HepG2 (cell line): ENCODE measurements around the gene VSX1. TPM values are rescaled to one million over a fixed set of nuclear protein-coding genes. Genes with fewer than 3 reads are reported as not detected.

Source experiments
- ADNP ChIP-seq: sonication (generic); formaldehyde crosslinking; IDR thresholded peaks from 2 replicates; pipeline ENCODE4 v1.4.0; 2020; ENCODE audit warnings: missing genetic modification reagents
- AKAP8 ChIP-seq: sonication (generic); formaldehyde crosslinking; IDR thresholded peaks from 2 replicates; pipeline ENCODE4 v1.5.1; 2020; ENCODE audit warnings: mild to moderate bottlenecking, missing genetic modification reagents
- ATF1 ChIP-seq: IDR thresholded peaks from 2 replicates; pipeline ENCODE4 v1.6.1; 2016; ENCODE audit warnings: mild to moderate bottlenecking, control low read depth
- ATRX ChIP-seq: sonication (generic); formaldehyde crosslinking; IDR thresholded peaks from 2 replicates; pipeline ENCODE4 v1.4.0; 2020; ENCODE audit warnings: missing genetic modification reagents, borderline replicate concordance
- DNMT1 ChIP-seq: sonication (generic); formaldehyde crosslinking; IDR thresholded peaks from 2 replicates; pipeline ENCODE4 v1.5.1; 2020; ENCODE audit warnings: mild to moderate bottlenecking, missing genetic modification reagents
- ERF ChIP-seq: IDR thresholded peaks from 2 replicates; pipeline ENCODE4 v1.6.1; 2018; ENCODE audit warnings: missing biosample characterization, missing genetic modification reagents
- KLF9 ChIP-seq: IDR thresholded peaks from 2 replicates; pipeline ENCODE4 v1.6.1; 2016; ENCODE audit warnings: low read depth
- MLXIP ChIP-seq: sonication (generic); formaldehyde crosslinking; IDR thresholded peaks from 2 replicates; pipeline ENCODE4 v1.9.0; 2021; ENCODE audit warnings: missing genetic modification reagents, borderline replicate concordance
- MXD1 ChIP-seq: sonication (generic); formaldehyde crosslinking; IDR thresholded peaks from 2 replicates; pipeline ENCODE4 v1.4.0; 2020; ENCODE audit warnings: mild to moderate bottlenecking, missing genetic modification reagents
- MXI1 ChIP-seq: IDR thresholded peaks from 3 replicates; pipeline ENCODE4 v1.6.1; 2012; ENCODE audit warnings: low read depth, low read length, inconsistent platforms, borderline replicate concordance
- PLSCR1 ChIP-seq: sonication (generic); formaldehyde crosslinking; IDR thresholded peaks from 2 replicates; pipeline ENCODE4 v1.5.0; 2020; ENCODE audit warnings: missing genetic modification reagents, mild to moderate bottlenecking, borderline replicate concordance
- SYNCRIP ChIP-seq: fragments of 200-400 bp; formaldehyde crosslinking; IDR thresholded peaks from 2 replicates; pipeline ENCODE4 v1.6.1; 2018; ENCODE audit warnings: mild to moderate bottlenecking, low read depth, low read length; ENCODE audit not compliant: insufficient read depth
- TEF ChIP-seq: sonication (generic); formaldehyde crosslinking; IDR thresholded peaks from 2 replicates; pipeline ENCODE4 v1.5.0; 2020; ENCODE audit warnings: missing genetic modification reagents
- ZHX2 ChIP-seq, 2 experiments: sonication (generic) in 1 of 2; formaldehyde crosslinking in 1 of 2; IDR thresholded peaks; 2 replicates each; pipeline versions ENCODE4 v1.6.1 to v1.9.0; 2014 to 2022; ENCODE audit warnings: antibody characterized with exemption in 1 of 2, borderline replicate concordance in 1 of 2, inconsistent platforms in 1 of 2, low read depth in 1 of 2, missing genetic modification reagents in 1 of 2
- ZNF180 ChIP-seq: sonication (generic); formaldehyde crosslinking; IDR thresholded peaks from 2 replicates; pipeline ENCODE4 v1.4.0; 2020; ENCODE audit warnings: low read depth, missing genetic modification reagents, borderline replicate concordance
- ZNF20 ChIP-seq: sonication (generic); formaldehyde crosslinking; IDR thresholded peaks from 2 replicates; pipeline ENCODE4 v1.4.0; 2020; ENCODE audit warnings: mild to moderate bottlenecking, moderate library complexity, missing genetic modification reagents
- ZNF256 ChIP-seq: sonication (generic); formaldehyde crosslinking; conservative IDR thresholded peaks from 2 replicates; pipeline ENCODE4 v1.4.0; 2020; ENCODE audit warnings: missing genetic modification reagents
- ZNF530 ChIP-seq: sonication (generic); formaldehyde crosslinking; IDR thresholded peaks from 2 replicates; pipeline ENCODE4 v1.5.0; 2020; ENCODE audit warnings: low read depth, mild to moderate bottlenecking, missing genetic modification reagents
- ZNF879 ChIP-seq: sonication (generic); formaldehyde crosslinking; IDR thresholded peaks from 2 replicates; pipeline ENCODE4 v1.8.1; 2023; ENCODE audit warnings: missing genetic modification reagents
- ZNF891 ChIP-seq: sonication (generic); formaldehyde crosslinking; IDR thresholded peaks from 2 replicates; pipeline ENCODE4 v1.5.0; 2020; ENCODE audit warnings: mild to moderate bottlenecking, missing genetic modification reagents
- polyA plus RNA-seq, 8 experiments: library from polyadenylated mRNA; depleted of rRNA in 3 of 8; stranded (reverse) in 7 of 8; unstranded in 1 of 8; fragments of >200 nt; fragmentation: Illumina TruSeq in 4 of 8; extraction: Trizol in 4 of 8; gene quantifications; 2 replicates each; pipeline versions ENCODE4 v1.2.1 to v1.2.3, GENCODE V29; 2011 to 2016; ENCODE audit warnings: low read depth in 4 of 8, missing spikeins in 1 of 8, mixed read lengths in 1 of 8; ENCODE audit not compliant: insufficient read depth in 1 of 8
- total RNA-seq, 5 experiments: library from RNA; depleted of rRNA; stranded (reverse); fragments of >200 nt; fragmentation: Illumina TruSeq; extraction: Trizol; gene quantifications; 2 replicates each; pipeline ENCODE4 v1.2.3, GENCODE V29; 2016; ENCODE audit warnings: low read depth in 1 of 5

VSX1 gene
- total and polyA plus RNA-seq, 2 of the 13 experiments (the other 11 are each of a cell fraction or from before 2014, with no cell fraction given): 0.04 TPM; not detected in 1

- TF ChIP-seq MLXIP (no peak), ZNF891 (CRISPR knock-in tag) (no peak), DNMT1 (CRISPR knock-in tag) (no peak), ZNF879 (CRISPR knock-in tag) (no peak), ZNF20 (CRISPR knock-in tag) (no peak), KLF9 (peak; percentile 98), SYNCRIP (no peak), MXI1 (peak; percentile 59; the same call in 1 of the 3 replicates), ATF1 (CRISPR knock-in tag) (no peak), ZHX2 (IDR thresholded peaks at IDR 0.05; ENCODE audit: low read depth) (no peak), ZHX2 (CRISPR knock-in tag; IDR thresholded peaks at IDR 0.05; ENCODE audit: borderline replicate concordance) (no peak), ZNF530 (CRISPR knock-in tag) (no peak), ADNP (CRISPR knock-in tag) (no peak), ZNF180 (CRISPR knock-in tag) (no peak), MXD1 (CRISPR knock-in tag) (no peak), TEF (CRISPR knock-in tag) (no peak), ZNF256 (CRISPR knock-in tag) (no peak), PLSCR1 (CRISPR knock-in tag) (no peak), ERF (CRISPR knock-in tag) (0 out of 2 replicates have a peak, but pooled peaks have one; percentile 38), ATRX (no peak), AKAP8 (CRISPR knock-in tag) (no peak)
These were observed 35.7 kb downstream of the VSX1 start (continued) for GRCh38 chr20:25046181-25046641.
